Measurements from ENCODE around the gene CHURC1. TPM values are rescaled to one million over a fixed set of nuclear protein-coding genes. Genes with fewer than 3 reads are reported as not detected.
A peak's percentile ranks its signal among the peaks of the same experiment; 100 is the strongest.

CHURC1 gene
- polyA plus RNA-seq, 1 donor (not counting 4 experiments of a cell fraction or from before 2014, with no cell fraction given), result 126 TPM

GRCh38 chr14:64937821-64938193, 23.6 kb downstream of the CHURC1 start:
- DNase-seq (ENCODE audit: low read depth, low spot score), result no peak
- FAIRE-seq, result no peak
- dilution Hi-C loops (cut with MboI; ENCODE audit: extremely low pct_ligation_motif_present, low sequenced_read_pairs), result no loop called here

GRCh38 chr14:64938972-64939816, 24.9 kb downstream of the CHURC1 start:
- Histone ChIP-seq H3K9me3 (ENCODE audit: control insufficient read depth, low read depth, low read length) (no peaks in the 10 kb centered on the region), H3K36me3 (ENCODE audit: control insufficient read depth in 2 of 2, extremely low read depth in 1 of 2, insufficient read depth in 2 of 2, low read length in 2 of 2) (peaks cover 0 to 16% of the 10 kb centered on the region in 2 experiments), H3K27me3 (ENCODE audit: control insufficient read depth, extremely low read depth, insufficient read depth, low read length) (no peaks in the 10 kb centered on the region), H3K4me3 (ENCODE audit: control insufficient read depth in 2 of 3, extremely low read depth in 1 of 3, insufficient read depth in 2 of 3, low read depth in 1 of 3, low read length in 3 of 3) (no peak overlapping the region), H3K79me2 (ENCODE audit: control insufficient read depth, insufficient read depth, low read length) (peaks cover 4% of the 10 kb centered on the region), H3K4me1 (ENCODE audit: control insufficient read depth, extremely low read depth, insufficient read depth, low read length) (peaks cover 16% of the 10 kb centered on the region), H4K20me1 (ENCODE audit: control insufficient read depth, extremely low read depth, insufficient read depth, low read length) (no peaks in the 10 kb centered on the region), H3K4me2 (ENCODE audit: control insufficient read depth, extremely low read depth, insufficient read depth, low read depth, low read length) (no peak overlapping the region), H2AFZ (ENCODE audit: control insufficient read depth, low read length) (no peak overlapping the region), H3K27ac (ENCODE audit: control insufficient read depth, insufficient read depth, low read length) (no peak overlapping the region), H3K9ac (ENCODE audit: control insufficient read depth, extremely low read depth, insufficient read depth, low read length) (no peak overlapping the region), H3K9me1 (ENCODE audit: control insufficient read depth, extremely low read depth, insufficient read depth, low read length) (no peaks in the 10 kb centered on the region)
- DNase-seq (ENCODE audit: low read depth, low spot score) (no peak), FAIRE-seq (no peak)
- dilution Hi-C loops (cut with MboI; ENCODE audit: extremely low pct_ligation_motif_present, low sequenced_read_pairs), result no loop called here
- TF ChIP-seq EZH2 (IDR thresholded peaks at IDR 0.05; ENCODE audit: low read length), result no peak
- TF ChIP-seq, protein P1, sequence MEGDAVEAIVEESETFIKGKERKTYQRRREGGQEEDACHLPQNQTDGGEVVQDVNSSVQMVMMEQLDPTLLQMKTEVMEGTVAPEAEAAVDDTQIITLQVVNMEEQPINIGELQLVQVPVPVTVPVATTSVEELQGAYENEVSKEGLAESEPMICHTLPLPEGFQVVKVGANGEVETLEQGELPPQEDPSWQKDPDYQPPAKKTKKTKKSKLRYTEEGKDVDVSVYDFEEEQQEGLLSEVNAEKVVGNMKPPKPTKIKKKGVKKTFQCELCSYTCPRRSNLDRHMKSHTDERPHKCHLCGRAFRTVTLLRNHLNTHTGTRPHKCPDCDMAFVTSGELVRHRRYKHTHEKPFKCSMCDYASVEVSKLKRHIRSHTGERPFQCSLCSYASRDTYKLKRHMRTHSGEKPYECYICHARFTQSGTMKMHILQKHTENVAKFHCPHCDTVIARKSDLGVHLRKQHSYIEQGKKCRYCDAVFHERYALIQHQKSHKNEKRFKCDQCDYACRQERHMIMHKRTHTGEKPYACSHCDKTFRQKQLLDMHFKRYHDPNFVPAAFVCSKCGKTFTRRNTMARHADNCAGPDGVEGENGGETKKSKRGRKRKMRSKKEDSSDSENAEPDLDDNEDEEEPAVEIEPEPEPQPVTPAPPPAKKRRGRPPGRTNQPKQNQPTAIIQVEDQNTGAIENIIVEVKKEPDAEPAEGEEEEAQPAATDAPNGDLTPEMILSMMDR (optimal IDR thresholded peaks at IDR 0.05 in 1 of 3, IDR thresholded peaks at IDR 0.05 in 1 of 3, conservative IDR thresholded peaks at IDR 0.05 in 1 of 3; ENCODE audit: extremely low read depth in 1 of 3, insufficient read depth in 2 of 3, low read length in 3 of 3), result no peak

More at GRCh38 chr14:64937821-64938193, 23.6 kb downstream of the CHURC1 start:
- H3K9ac ChIP-seq (ENCODE audit: control insufficient read depth, extremely low read depth, insufficient read depth, low read length), result no peak overlapping the region
- H3K4me1 ChIP-seq (ENCODE audit: control insufficient read depth, extremely low read depth, insufficient read depth, low read length), result peaks cover 10% of the 10 kb centered on the region
- H3K27me3 ChIP-seq (ENCODE audit: control insufficient read depth, extremely low read depth, insufficient read depth, low read length), result no peaks in the 10 kb centered on the region
- no peak overlapping the region for H3K4me3 ChIP-seq (ENCODE audit: control insufficient read depth in 2 of 3, extremely low read depth in 1 of 3, insufficient read depth in 2 of 3, low read depth in 1 of 3, low read length in 3 of 3)
- no peaks in the 10 kb centered on the region for H3K9me1 ChIP-seq (ENCODE audit: control insufficient read depth, extremely low read depth, insufficient read depth, low read length)
- no peak for TF ChIP-seq EZH2 (IDR thresholded peaks at IDR 0.05; ENCODE audit: low read length)
- TF ChIP-seq, protein P1 (optimal IDR thresholded peaks at IDR 0.05 in 1 of 3, IDR thresholded peaks at IDR 0.05 in 1 of 3, conservative IDR thresholded peaks at IDR 0.05 in 1 of 3; ENCODE audit: extremely low read depth in 1 of 3, insufficient read depth in 2 of 3, low read length in 3 of 3), result peak in 2 of 3 experiments; percentile 10 to 20
- H3K36me3 ChIP-seq (ENCODE audit: control insufficient read depth in 2 of 2, extremely low read depth in 1 of 2, insufficient read depth in 2 of 2, low read length in 2 of 2), result peaks cover 3 to 11% of the 10 kb centered on the region in 2 experiments
- H3K79me2 ChIP-seq (ENCODE audit: control insufficient read depth, insufficient read depth, low read length), result peaks cover 4% of the 10 kb centered on the region
- no peak overlapping the region for H3K4me2 ChIP-seq (ENCODE audit: control insufficient read depth, extremely low read depth, insufficient read depth, low read depth, low read length)
- H3K27ac ChIP-seq (ENCODE audit: control insufficient read depth, insufficient read depth, low read length), result no peak overlapping the region
- no peaks in the 10 kb centered on the region for H4K20me1 ChIP-seq (ENCODE audit: control insufficient read depth, extremely low read depth, insufficient read depth, low read length)
- H3K9me3 ChIP-seq (ENCODE audit: control insufficient read depth, low read depth, low read length), result no peaks in the 10 kb centered on the region
- no peak overlapping the region for H2AFZ ChIP-seq (ENCODE audit: control insufficient read depth, low read length)

Measured in keratinocyte (primary cell).